Activated T-helper 2 cell treated with anti-CD3 and anti-CD28 coated beads, Interferon-gamma antibody, Interleukin-2, Interleukin-4, amounts not matched to agents 10 μg/mL and 5 μg/mL and 100 μg/mL, durations not matched to agents 14 hours and 24 hours and 36 hours (primary cell): Measurements from ENCODE around the gene SPNS2. TPM values are rescaled to one million over a fixed set of nuclear protein-coding genes. Genes with fewer than 3 reads are reported as not detected.

Experiments used
- DNase-seq: peaks from one replicate; pipeline ENCODE4 v3.0.0; 2021; ENCODE audit warnings: low spot score
- H3K27ac Mint-ChIP-seq: one replicate; pipeline ENCODE4 v1.8.0; 2021; ENCODE audit warnings: mixed read lengths
- H3K27me3 Mint-ChIP-seq: one replicate; pipeline ENCODE4 v1.8.0; 2021; ENCODE audit warnings: low read depth, mixed read lengths
- H3K36me3 Mint-ChIP-seq: one replicate; pipeline ENCODE4 v1.8.0; 2021; ENCODE audit warnings: low read depth, mixed read lengths
- H3K4me1 Mint-ChIP-seq: one replicate; pipeline ENCODE4 v1.8.0; 2021; ENCODE audit warnings: low read depth, mixed read lengths
- H3K4me3 Mint-ChIP-seq: one replicate; pipeline ENCODE4 v1.8.0; 2021; ENCODE audit warnings: low read depth, mild to moderate bottlenecking, moderate library complexity, mixed read lengths
- H3K9me3 Mint-ChIP-seq: one replicate; pipeline ENCODE4 v1.8.0; 2021; ENCODE audit warnings: mixed read lengths
- intact Hi-C: fragments of 100-400 bp; cut with micrococcal nuclease; formaldehyde crosslinking; loops from one replicate; pipeline ENCODE4 v1.15.1; 2023
- total RNA-seq: library from RNA; stranded (reverse); gene quantifications from 2 replicates; pipeline ENCODE4 v1.2.3, GENCODE V29; 2022

Gene SPNS2
- total RNA-seq, 1 donor from 2014 or later = 0.16 TPM

GRCh38 chr17:4542003-4542725 is 43.5 kb downstream of the SPNS2 start:
- intact Hi-C loops = no loop called here
- no peak for DNase-seq
- Mint-ChIP-seq H3K27ac (no peak overlapping the region), H3K27me3 (no peaks in the 10 kb centered on the region), H3K4me3 (no peak overlapping the region), H3K9me3 (no peaks in the 10 kb centered on the region), H3K36me3 (peaks cover 46% of the 10 kb centered on the region), H3K4me1 (no peaks in the 10 kb centered on the region)

GRCh38 chr17:4542726-4543191 is 44.1 kb downstream of the SPNS2 start:
- Mint-ChIP-seq H3K4me1 (no peaks in the 10 kb centered on the region), H3K27ac (no peak overlapping the region), H3K9me3 (no peaks in the 10 kb centered on the region), H3K27me3 (no peaks in the 10 kb centered on the region), H3K36me3 (peaks cover 49% of the 10 kb centered on the region), H3K4me3 (no peak overlapping the region)
- no peak for DNase-seq
- intact Hi-C loops = no loop called here

GRCh38 chr17:4543557-4544026 is 44.9 kb downstream of the SPNS2 start:
- Mint-ChIP-seq H3K4me3 (no peak overlapping the region), H3K27ac (no peak overlapping the region), H3K27me3 (no peaks in the 10 kb centered on the region), H3K9me3 (no peaks in the 10 kb centered on the region), H3K4me1 (no peaks in the 10 kb centered on the region), H3K36me3 (peaks cover 52% of the 10 kb centered on the region)
- no peak for DNase-seq
- intact Hi-C loops = no loop called here

- H3K27ac Mint-ChIP-seq = no peak overlapping the region
- no peaks in the 10 kb centered on the region for H3K4me1 Mint-ChIP-seq
- no peak for DNase-seq
- H3K27me3 Mint-ChIP-seq = no peaks in the 10 kb centered on the region
- intact Hi-C loops = no loop called here
- H3K4me3 Mint-ChIP-seq = no peak overlapping the region
- H3K36me3 Mint-ChIP-seq = peaks cover 56% of the 10 kb centered on the region
- no peaks in the 10 kb centered on the region for H3K9me3 Mint-ChIP-seq
Measured at GRCh38 chr17:4544135-4544950, 45.7 kb downstream of the SPNS2 start.

GRCh38 chr17:4544951-4545216 is 46.2 kb downstream of the SPNS2 start:
- intact Hi-C loops = no loop called here
- no peaks in the 10 kb centered on the region for H3K27me3 Mint-ChIP-seq
- H3K4me1 Mint-ChIP-seq = no peaks in the 10 kb centered on the region
- peaks cover 54% of the 10 kb centered on the region for H3K36me3 Mint-ChIP-seq
- H3K27ac Mint-ChIP-seq = no peak overlapping the region
- DNase-seq = no peak
- H3K4me3 Mint-ChIP-seq = no peak overlapping the region
- no peaks in the 10 kb centered on the region for H3K9me3 Mint-ChIP-seq

- Mint-ChIP-seq H3K36me3 (peaks cover 57% of the 10 kb centered on the region), H3K27me3 (no peaks in the 10 kb centered on the region), H3K4me1 (no peaks in the 10 kb centered on the region), H3K9me3 (no peaks in the 10 kb centered on the region), H3K27ac (no peak overlapping the region), H3K4me3 (no peak overlapping the region)
- DNase-seq = no peak
- intact Hi-C loops = no loop called here
Measured at GRCh38 chr17:4545217-4545951, 46.7 kb downstream of the SPNS2 start.

- Mint-ChIP-seq H3K9me3 (no peaks in the 10 kb centered on the region), H3K27ac (no peak overlapping the region), H3K27me3 (no peaks in the 10 kb centered on the region), H3K4me3 (no peak overlapping the region), H3K4me1 (no peaks in the 10 kb centered on the region), H3K36me3 (peaks cover 59% of the 10 kb centered on the region)
- no peak for DNase-seq
- intact Hi-C loops = no loop called here
Measured at GRCh38 chr17:4547118-4547906, 48.6 kb downstream of the SPNS2 start.

- no peak overlapping the region for H3K27ac Mint-ChIP-seq
- no peak for DNase-seq
- H3K27me3 Mint-ChIP-seq = no peaks in the 10 kb centered on the region
Measured at GRCh38 chr17:4548061-4548461, 49.4 kb downstream of the SPNS2 start.

GRCh38 chr17:4548721-4549531 is 50.2 kb downstream of the SPNS2 start:
- H3K9me3 Mint-ChIP-seq = no peaks in the 10 kb centered on the region
- H3K27ac Mint-ChIP-seq = no peak overlapping the region
- intact Hi-C loops = no loop called here
- H3K4me3 Mint-ChIP-seq = no peak overlapping the region
- H3K4me1 Mint-ChIP-seq = peaks cover 4% of the 10 kb centered on the region
- no peak for DNase-seq
- no peaks in the 10 kb centered on the region for H3K27me3 Mint-ChIP-seq
- peaks cover 67% of the 10 kb centered on the region for H3K36me3 Mint-ChIP-seq

More at GRCh38 chr17:4548061-4548461, 49.4 kb downstream of the SPNS2 start:
- Mint-ChIP-seq H3K36me3 (peaks cover 64% of the 10 kb centered on the region), H3K4me3 (no peak overlapping the region), H3K9me3 (no peaks in the 10 kb centered on the region), H3K4me1 (no peaks in the 10 kb centered on the region)
- intact Hi-C loops = no loop called here

- Mint-ChIP-seq H3K36me3 (peaks cover 74% of the 10 kb centered on the region), H3K4me3 (no peak overlapping the region), H3K4me1 (peaks cover 6% of the 10 kb centered on the region), H3K27me3 (no peaks in the 10 kb centered on the region), H3K27ac (no peak overlapping the region), H3K9me3 (no peaks in the 10 kb centered on the region)
- DNase-seq = no peak
- intact Hi-C loops = no loop called here
Measured at GRCh38 chr17:4549781-4550533, 51.3 kb downstream of the SPNS2 start.

GRCh38 chr17:4550534-4551039 is 51.9 kb downstream of the SPNS2 start:
- no peak for DNase-seq
- Mint-ChIP-seq H3K27me3 (no peaks in the 10 kb centered on the region), H3K27ac (no peak overlapping the region), H3K4me1 (peaks cover 8% of the 10 kb centered on the region), H3K36me3 (peaks cover 72% of the 10 kb centered on the region), H3K9me3 (no peaks in the 10 kb centered on the region), H3K4me3 (no peak overlapping the region)
- intact Hi-C loops = no loop called here
